SK-N-SH treated with all-trans-retinoic acid at 6 μM for 48 hours (cell line): Measurements from ENCODE around the gene CYTH3.

Experiments used
- ATAC-seq: fragments of 200-7000 bp; cut with Tn5 transposase; 3 replicates; pipeline ENCODE4 v1.9.1; 2020; ENCODE audit warnings: mild to moderate bottlenecking, moderate library complexity
- ARNTL ChIP-seq: fragments of 450-650 bp; formaldehyde crosslinking; IDR thresholded peaks from 2 replicates; pipeline ENCODE4 v1.5.0; 2020; ENCODE audit warnings: low read depth, mild to moderate bottlenecking, moderate library complexity, borderline replicate concordance
- BACH2 ChIP-seq: fragments of 250-450 bp; sonication (Bioruptor Pico); IDR thresholded peaks from 2 replicates; pipeline ENCODE4 v1.9.0; 2021; ENCODE audit warnings: mild to moderate bottlenecking, borderline replicate concordance
- CREB5 ChIP-seq: fragments of 250-450 bp; sonication (Bioruptor Pico); IDR thresholded peaks from 2 replicates; pipeline ENCODE4 v1.5.1; 2020; ENCODE audit warnings: low read depth, mild to moderate bottlenecking, moderate library complexity
- CSRNP3 ChIP-seq: fragments of 250-450 bp; sonication (Bioruptor Pico); IDR thresholded peaks from 2 replicates; pipeline ENCODE4 v1.5.1; 2021; ENCODE audit warnings: mild to moderate bottlenecking, moderate library complexity
- ESRRG ChIP-seq: fragments of 250-450 bp; sonication (Bioruptor Pico); IDR thresholded peaks from 2 replicates; pipeline ENCODE4 v1.6.1; 2021; ENCODE audit warnings: mild to moderate bottlenecking
- GLIS3 ChIP-seq: fragments of 250-450 bp; sonication (Bioruptor Pico); IDR thresholded peaks from 2 replicates; pipeline ENCODE4 v1.5.0; 2020; ENCODE audit warnings: mild to moderate bottlenecking, moderate library complexity
- ISL1 ChIP-seq: fragments of 250-450 bp; sonication (Bioruptor Pico); IDR thresholded peaks from 2 replicates; pipeline ENCODE4 v2.1.2; 2022; ENCODE audit warnings: mild to moderate bottlenecking, moderate library complexity
- OSR1 ChIP-seq: fragments of 250-450 bp; sonication (Bioruptor Pico); IDR thresholded peaks from 2 replicates; pipeline ENCODE4 v1.8.0; 2022; ENCODE audit warnings: moderate library complexity, mild to moderate bottlenecking, inconsistent platforms
- PATZ1 ChIP-seq: fragments of 250-450 bp; sonication (Bioruptor Pico); IDR thresholded peaks from 2 replicates; pipeline ENCODE4 v1.8.0; 2020; ENCODE audit warnings: mild to moderate bottlenecking, moderate library complexity, borderline replicate concordance
- RARB ChIP-seq: fragments of 250-450 bp; sonication (Bioruptor Pico); IDR thresholded peaks from 2 replicates; pipeline ENCODE4 v1.8.0; 2021; ENCODE audit warnings: mild to moderate bottlenecking, moderate library complexity
- SNAI2 ChIP-seq: fragments of 250-450 bp; sonication (Bioruptor Pico); IDR thresholded peaks from 2 replicates; pipeline ENCODE4 v1.5.0; 2020; ENCODE audit warnings: mild to moderate bottlenecking, moderate library complexity
- TCF4 ChIP-seq: fragments of 250-450 bp; sonication (Bioruptor Pico); IDR thresholded peaks from 2 replicates; pipeline ENCODE4 v1.8.0; 2021; ENCODE audit warnings: mild to moderate bottlenecking, moderate library complexity, borderline replicate concordance
- TOX ChIP-seq: fragments of 250-450 bp; sonication (Bioruptor Pico); IDR thresholded peaks from 2 replicates; pipeline ENCODE4 v1.8.0; 2021; ENCODE audit warnings: mild to moderate bottlenecking, moderate library complexity, borderline replicate concordance
- ZC3H10 ChIP-seq: fragments of 250-450 bp; sonication (Bioruptor Pico); IDR thresholded peaks from 2 replicates; pipeline ENCODE4 v1.5.1; 2021; ENCODE audit warnings: mild to moderate bottlenecking, moderate library complexity
- ZFP3 ChIP-seq: fragments of 250-450 bp; sonication (Bioruptor Pico); IDR thresholded peaks from 2 replicates; pipeline ENCODE4 v1.5.0; 2020; ENCODE audit warnings: mild to moderate bottlenecking, moderate library complexity
- ZFP30 ChIP-seq: fragments of 450-650 bp; formaldehyde crosslinking; IDR thresholded peaks from 2 replicates; pipeline ENCODE4 v1.5.0; 2022; ENCODE audit warnings: mild to moderate bottlenecking, moderate library complexity
- ZNF565 ChIP-seq: fragments of 450-650 bp; formaldehyde crosslinking; conservative IDR thresholded peaks from 2 replicates; pipeline ENCODE4 v1.5.0; 2020; ENCODE audit warnings: low read depth, mild to moderate bottlenecking, moderate library complexity
- ZNF70 ChIP-seq: fragments of 450-650 bp; formaldehyde crosslinking; IDR thresholded peaks from 2 replicates; pipeline ENCODE4 v1.5.0; 2020; ENCODE audit warnings: mild to moderate bottlenecking, moderate library complexity
- ZNF8 ChIP-seq: fragments of 450-650 bp; formaldehyde crosslinking; IDR thresholded peaks from 2 replicates; pipeline ENCODE4 v1.5.0; 2020; ENCODE audit warnings: mild to moderate bottlenecking, moderate library complexity
- TF ChIP-seq, protein P1 (sequence below): fragments of 250-450 bp; sonication (Bioruptor Pico); IDR thresholded peaks from 2 replicates; pipeline ENCODE4 v1.8.0; 2021; ENCODE audit warnings: low read depth, mild to moderate bottlenecking, moderate library complexity, borderline replicate concordance

CYTH3 gene

GRCh38 chr7:6158424-6159096 lies 113.9 kb downstream of the CYTH3 start:
- no peak for ATAC-seq
- TF ChIP-seq ISL1 (CRISPR knock-in tag), result no peak
- no peak for TF ChIP-seq BACH2
- no peak for TF ChIP-seq ESRRG (CRISPR knock-in tag)
- TF ChIP-seq, protein P1, sequence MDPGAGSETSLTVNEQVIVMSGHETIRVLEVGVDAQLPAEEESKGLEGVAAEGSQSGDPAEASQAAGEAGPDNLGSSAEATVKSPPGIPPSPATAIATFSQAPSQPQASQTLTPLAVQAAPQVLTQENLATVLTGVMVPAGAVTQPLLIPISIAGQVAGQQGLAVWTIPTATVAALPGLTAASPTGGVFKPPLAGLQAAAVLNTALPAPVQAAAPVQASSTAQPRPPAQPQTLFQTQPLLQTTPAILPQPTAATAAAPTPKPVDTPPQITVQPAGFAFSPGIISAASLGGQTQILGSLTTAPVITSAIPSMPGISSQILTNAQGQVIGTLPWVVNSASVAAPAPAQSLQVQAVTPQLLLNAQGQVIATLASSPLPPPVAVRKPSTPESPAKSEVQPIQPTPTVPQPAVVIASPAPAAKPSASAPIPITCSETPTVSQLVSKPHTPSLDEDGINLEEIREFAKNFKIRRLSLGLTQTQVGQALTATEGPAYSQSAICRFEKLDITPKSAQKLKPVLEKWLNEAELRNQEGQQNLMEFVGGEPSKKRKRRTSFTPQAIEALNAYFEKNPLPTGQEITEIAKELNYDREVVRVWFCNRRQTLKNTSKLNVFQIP (CRISPR knock-in tag), result no peak
- TF ChIP-seq ARNTL (CRISPR knock-in tag), result no peak
- TF ChIP-seq ZNF70 (CRISPR knock-in tag), result no peak
- no peak for TF ChIP-seq CSRNP3 (CRISPR knock-in tag)

- ATAC-seq, result no peak
- no peak for TF ChIP-seq ZFP30 (CRISPR knock-in tag)
- no peak for TF ChIP-seq TCF4 (CRISPR knock-in tag)
- TF ChIP-seq ZNF8 (CRISPR knock-in tag), result no peak
- no peak for TF ChIP-seq SNAI2 (CRISPR knock-in tag)
- TF ChIP-seq BACH2, result no peak
- TF ChIP-seq PATZ1, result no peak
- TF ChIP-seq GLIS3 (CRISPR knock-in tag), result no peak
- no peak for TF ChIP-seq ZNF70 (CRISPR knock-in tag)
- TF ChIP-seq ZFP3 (CRISPR knock-in tag), result no peak
- TF ChIP-seq ISL1 (CRISPR knock-in tag), result no peak
- no peak for TF ChIP-seq RARB (CRISPR knock-in tag)
- TF ChIP-seq ZC3H10 (CRISPR knock-in tag), result no peak
- no peak for TF ChIP-seq ZNF565 (CRISPR knock-in tag)
- TF ChIP-seq, all 23 proteins: peak for 0
These were observed 114.6 kb downstream of the CYTH3 start for GRCh38 chr7:6157685-6158423.

GRCh38 chr7:6156734-6157133 lies 115.7 kb downstream of the CYTH3 start:
- ATAC-seq, result no peak
- TF ChIP-seq OSR1 (no peak), ZFP30 (CRISPR knock-in tag) (no peak), ZNF565 (CRISPR knock-in tag) (no peak), ARNTL (CRISPR knock-in tag) (no peak), CREB5 (CRISPR knock-in tag) (no peak), TOX (CRISPR knock-in tag) (no peak), BACH2 (no peak)
- TF ChIP-seq, protein P1 (CRISPR knock-in tag), result no peak
- TF ChIP-seq, all 23 proteins: peak for 0
